ENCODE measurements around the gene TENM4. TPM values are rescaled to one million over a fixed set of nuclear protein-coding genes. Genes with fewer than 3 reads are reported as not detected.

TENM4 gene
- total RNA-seq, 4 donors from 2014 or later = 0.02 to 0.82 (median 0.23) TPM

GRCh38 chr11:79039122-79039521, 401.7 kb downstream of the TENM4 start:
- DNase-seq (no peak), ATAC-seq (peak in 1 of 2 donors; percentile 39)
- Histone ChIP-seq H3K27ac (no peak overlapping the region), H3K27me3 (no peaks in the 10 kb centered on the region), H3K4me3 (no peak overlapping the region), H3K4me1 (no peaks in the 10 kb centered on the region), H3K36me3 (no peaks in the 10 kb centered on the region), H3K9me3 (no peaks in the 10 kb centered on the region)
- in situ Hi-C loops (cut with MboI; ENCODE audit: low sequenced_read_pairs in 4 of 4) = no loop called here
- intact Hi-C loops (cut with DNase I; ENCODE audit: low total_unique reads) = no loop called here
- no peak for TF ChIP-seq CTCF (IDR thresholded peaks at IDR 0.05 in 4 of 5, conservative IDR thresholded peaks at IDR 0.05 in 1 of 5)
- TF ChIP-seq POLR2A (IDR thresholded peaks at IDR 0.05) = no peak

- DNase-seq (no peak), ATAC-seq (no peak)
- Histone ChIP-seq H3K36me3 (no peaks in the 10 kb centered on the region), H3K27ac (no peak overlapping the region), H3K4me1 (peaks cover 0 to 2% of the 10 kb centered on the region in 2 donors), H3K27me3 (no peaks in the 10 kb centered on the region), H3K4me3 (no peak overlapping the region), H3K9me3 (no peaks in the 10 kb centered on the region)
- in situ Hi-C loops (cut with MboI; ENCODE audit: low sequenced_read_pairs in 4 of 4) (no loop called here), intact Hi-C loops (cut with DNase I; ENCODE audit: low total_unique reads) (no loop called here)
- TF ChIP-seq POLR2A (IDR thresholded peaks at IDR 0.05) = no peak
- no peak for TF ChIP-seq CTCF (IDR thresholded peaks at IDR 0.05 in 4 of 5, conservative IDR thresholded peaks at IDR 0.05 in 1 of 5)
These were observed 404.9 kb downstream of the TENM4 start for GRCh38 chr11:79035881-79036280.

- no peaks in the 10 kb centered on the region for H3K27me3 ChIP-seq
- H3K4me3 ChIP-seq = no peak overlapping the region
- H3K36me3 ChIP-seq = no peaks in the 10 kb centered on the region
- H3K27ac ChIP-seq = no peak overlapping the region
- peaks cover 6 to 11% of the 10 kb centered on the region in 2 donors for H3K4me1 ChIP-seq
- in situ Hi-C loops (cut with MboI; ENCODE audit: low sequenced_read_pairs in 4 of 4) (no loop called here), intact Hi-C loops (cut with DNase I; ENCODE audit: low total_unique reads) (no loop called here)
- TF ChIP-seq POLR2A (IDR thresholded peaks at IDR 0.05) (no peak), CTCF (IDR thresholded peaks at IDR 0.05 in 4 of 5, conservative IDR thresholded peaks at IDR 0.05 in 1 of 5) (no peak)
- H3K9me3 ChIP-seq = no peaks in the 10 kb centered on the region
- ATAC-seq (no peak), DNase-seq (no peak)
These were observed 407.0 kb downstream of the TENM4 start for GRCh38 chr11:79033833-79034232.

GRCh38 chr11:79030448-79030847, 410.4 kb downstream of the TENM4 start:
- TF ChIP-seq POLR2A (IDR thresholded peaks at IDR 0.05) = no peak
- TF ChIP-seq CTCF (IDR thresholded peaks at IDR 0.05 in 4 of 5, conservative IDR thresholded peaks at IDR 0.05 in 1 of 5) = no peak

GRCh38 chr11:79028225-79028624, 412.6 kb downstream of the TENM4 start:
- ATAC-seq (no peak), DNase-seq (no peak)
- TF ChIP-seq CTCF (IDR thresholded peaks at IDR 0.05 in 4 of 5, conservative IDR thresholded peaks at IDR 0.05 in 1 of 5) = no peak
- no peak for TF ChIP-seq POLR2A (IDR thresholded peaks at IDR 0.05)
- Histone ChIP-seq H3K36me3 (no peaks in the 10 kb centered on the region), H3K27me3 (no peaks in the 10 kb centered on the region), H3K4me3 (no peak overlapping the region), H3K27ac (no peak overlapping the region), H3K9me3 (no peaks in the 10 kb centered on the region), H3K4me1 (peaks cover 6 to 11% of the 10 kb centered on the region in 2 donors)
- intact Hi-C loops (cut with DNase I; ENCODE audit: low total_unique reads) = no loop called here
- in situ Hi-C loops (cut with MboI; ENCODE audit: low sequenced_read_pairs in 4 of 4) = no loop called here

More at GRCh38 chr11:79030448-79030847, 410.4 kb downstream of the TENM4 start:
- no peak overlapping the region for H3K4me3 ChIP-seq
- DNase-seq = no peak
- no peaks in the 10 kb centered on the region for H3K27me3 ChIP-seq
- ATAC-seq = peak; percentile 27 to 36
- no peaks in the 10 kb centered on the region for H3K36me3 ChIP-seq
- in situ Hi-C loops (cut with MboI; ENCODE audit: low sequenced_read_pairs in 4 of 4) (no loop called here), intact Hi-C loops (cut with DNase I; ENCODE audit: low total_unique reads) (no loop called here)
- H3K9me3 ChIP-seq = no peaks in the 10 kb centered on the region
- no peak overlapping the region for H3K27ac ChIP-seq
- peaks cover 6 to 11% of the 10 kb centered on the region in 2 donors for H3K4me1 ChIP-seq

Measured in gastrocnemius medialis (tissue), 4 donors.